SK-N-SH (cell line): ENCODE results near the gene ABHD10. TPM values are rescaled to one million over a fixed set of nuclear protein-coding genes. Genes with fewer than 3 reads are reported as not detected.

Source experiments
- CTCF ChIA-PET: fragments of 300-600, 350-600 bp; formaldehyde crosslinking; extraction: SDS; loops from one replicate; lab custom pipeline; 2021; lab: Yijun Ruan, JAX
- POLR2A ChIA-PET: fragments of 350-600 bp; sonication (Branson Sonifier 250); formaldehyde crosslinking; extraction: SDS; loops from one replicate; lab custom pipeline; 2020; ENCODE audit warnings: antibody characterized with exemption, inconsistent platforms; lab: Yijun Ruan, JAX
- DNase-seq: peaks from one replicate; pipeline ENCODE4 v3.0.0; 2012
- H2AFZ ChIP-seq: fragments of 200-600 bp; sonication (generic); 2 replicates; pipeline ENCODE4 v1.8.1; 2016; ENCODE audit warnings: antibody characterized with exemption, mild to moderate bottlenecking, low read depth
- H3F3A ChIP-seq: fragments of 200-600 bp; sonication (generic); replicated peaks from 2 replicates; pipeline ENCODE3; 2016; ENCODE audit warnings: antibody characterized with exemption, mild to moderate bottlenecking; ENCODE audit not compliant: insufficient read depth
- H3K27ac ChIP-seq, 2 experiments: fragments of 200-500 bp in 1 of 2; fragments of 200-600 bp in 1 of 2; sonication (Bioruptor generic) in 1 of 2; sonication (generic), shearing (Covaris generic) in 1 of 2; 2 replicates each; pipeline versions ENCODE4 v1.5.1 to v1.6.1; 2014 to 2016; ENCODE audit warnings: low read depth in 2 of 2, inconsistent platforms in 1 of 2, low read length in 1 of 2, mild to moderate bottlenecking in 1 of 2, mixed read lengths in 1 of 2
- H3K27me3 ChIP-seq: fragments of 200-600 bp; sonication (generic), shearing (Covaris generic); 2 replicates; pipeline ENCODE4 v1.6.1; 2016; ENCODE audit warnings: mixed run types; ENCODE audit not compliant: insufficient read depth
- H3K36me3 ChIP-seq, 2 experiments: fragments of 200-500 bp in 1 of 2; fragments of 200-600 bp in 1 of 2; sonication (Bioruptor generic) in 1 of 2; sonication (generic) in 1 of 2; replicated peaks in 1 of 2; 2 replicates each; pipeline versions ENCODE3 to v1.5.1; 2014 to 2016; ENCODE audit warnings: low read length in 1 of 2, mild to moderate bottlenecking in 1 of 2; ENCODE audit not compliant: insufficient read depth in 2 of 2, control insufficient read depth in 1 of 2
- H3K4me1 ChIP-seq, 2 experiments: fragments of 200-500 bp in 1 of 2; fragments of 200-600 bp in 1 of 2; sonication (Bioruptor generic) in 1 of 2; sonication (generic), shearing (Covaris generic) in 1 of 2; 2 replicates each; pipeline versions ENCODE4 v1.5.1 to v1.6.1; 2014 to 2016; ENCODE audit warnings: low read depth in 1 of 2, low read length in 1 of 2, mixed run types in 1 of 2; ENCODE audit not compliant: insufficient read depth in 2 of 2, control insufficient read depth in 1 of 2
- H3K4me2 ChIP-seq: fragments of 200-600 bp; sonication (generic), shearing (Covaris generic); 2 replicates; pipeline ENCODE4 v1.6.1; 2017; ENCODE audit warnings: mixed run types
- H3K4me3 ChIP-seq, 2 experiments: fragments of 200-500 bp in 1 of 2; fragments of 200-600 bp in 1 of 2; sonication (Bioruptor generic) in 1 of 2; sonication (generic), shearing (Covaris generic) in 1 of 2; 2 replicates each; pipeline versions ENCODE4 v1.5.1 to v1.8.1; 2014 to 2016; ENCODE audit warnings: low read depth in 2 of 2, inconsistent platforms in 1 of 2, low read length in 1 of 2, mild to moderate bottlenecking in 1 of 2, mixed read lengths in 1 of 2, moderate library complexity in 1 of 2
- H3K79me2 ChIP-seq: fragments of 200-600 bp; sonication (generic); 2 replicates; pipeline ENCODE4 v1.8.1; 2017; ENCODE audit warnings: mild to moderate bottlenecking; ENCODE audit not compliant: insufficient read depth
- H3K9ac ChIP-seq: fragments of 200-600 bp; sonication (generic); 2 replicates; pipeline ENCODE4 v1.6.1; 2017; ENCODE audit warnings: mixed run types
- H3K9me2 ChIP-seq: fragments of 200-600 bp; sonication (generic); 2 replicates; pipeline ENCODE4 v1.6.1; 2017; ENCODE audit warnings: mixed run types
- H3K9me3 ChIP-seq: fragments of 200-600 bp; sonication (generic); 2 replicates; pipeline ENCODE4 v1.6.1; 2017; ENCODE audit warnings: mixed run types, mild to moderate bottlenecking, moderate library complexity
- H4K20me1 ChIP-seq: fragments of 200-600 bp; sonication (generic); 2 replicates; pipeline ENCODE4 v1.6.1; 2017; ENCODE audit warnings: mild to moderate bottlenecking, mixed run types; ENCODE audit not compliant: insufficient read depth
- EP300 ChIP-seq, 2 experiments: IDR thresholded peaks; 2 replicates each; pipeline versions ENCODE4 v1.4.0 to v1.6.1; 2012; ENCODE audit warnings: borderline replicate concordance in 1 of 2, low read depth in 1 of 2, low read length in 1 of 2
- EZH2phosphoT487 ChIP-seq: fragments of 200-600 bp; sonication (generic); IDR thresholded peaks from 2 replicates; pipeline ENCODE4 v1.6.1; 2017; ENCODE audit warnings: low read depth, mixed run types, mild to moderate bottlenecking, antibody characterized with exemption, moderate library complexity, borderline replicate concordance
- FOSL2 ChIP-seq: IDR thresholded peaks from 2 replicates; pipeline ENCODE4 v1.4.0; 2012; ENCODE audit warnings: low read depth, mild to moderate bottlenecking, moderate library complexity, borderline replicate concordance
- GATA2 ChIP-seq: sonication (generic); formaldehyde crosslinking; IDR thresholded peaks from 2 replicates; pipeline ENCODE4 v1.5.0; 2020; ENCODE audit warnings: mild to moderate bottlenecking, missing genetic modification reagents
- MEF2A ChIP-seq: IDR thresholded peaks from 2 replicates; pipeline ENCODE4 v1.4.0; 2012; ENCODE audit warnings: low read depth, borderline replicate concordance
- MXI1 ChIP-seq: IDR thresholded peaks from 2 replicates; pipeline ENCODE4 v1.6.1; 2012; ENCODE audit warnings: mild to moderate bottlenecking, low read depth, low read length, improper control_type of control experiment
- RCOR1 ChIP-seq: fragments of 150-350 bp; IDR thresholded peaks from 2 replicates; pipeline ENCODE4 v1.6.1; 2017; ENCODE audit warnings: antibody characterized with exemption, low read length
- RFX5 ChIP-seq: IDR thresholded peaks from 2 replicates; pipeline ENCODE4 v1.6.1; 2012; ENCODE audit warnings: mild to moderate bottlenecking, improper control_type of control experiment, low read length
- YY1 ChIP-seq: IDR thresholded peaks from 2 replicates; pipeline ENCODE4 v1.4.0; 2012; ENCODE audit warnings: low read depth, mild to moderate bottlenecking
- WGBS: methylation state at CpG from one replicate; pipeline ENCODE4 v1.1.6; 2017; ENCODE audit warnings: low lambda C conversion rate; 5-methylcytosine and 5-hydroxymethylcytosine counted together
- polyA plus RNA-seq, 3 experiments: library from polyadenylated mRNA; depleted of rRNA; stranded (reverse); fragments of >200 nt; gene quantifications; 2 replicates each; pipeline ENCODE4 v1.2.3, GENCODE V29; 2012
- TF ChIP-seq, protein P1 (sequence below): IDR thresholded peaks from 2 replicates; pipeline ENCODE4 v1.6.1; 2012; ENCODE audit warnings: mild to moderate bottlenecking, low read depth, low read length, moderate library complexity
- TF ChIP-seq, protein P2 (sequence below): fragments of 150-350 bp; IDR thresholded peaks from 2 replicates; pipeline ENCODE4 v1.6.1; 2017; ENCODE audit warnings: antibody characterized with exemption, low read length, low read depth, borderline replicate concordance
- TF ChIP-seq, protein P3 (sequence below): fragments of 150-350 bp; IDR thresholded peaks from 2 replicates; pipeline ENCODE4 v1.6.1; 2016; ENCODE audit warnings: mild to moderate bottlenecking, low read depth, low read length
- TF ChIP-seq, protein P4 (sequence below): IDR thresholded peaks from 2 replicates; pipeline ENCODE4 v1.4.0; 2012; ENCODE audit warnings: low read depth, borderline replicate concordance

The ABHD10 gene
- polyA plus RNA-seq, 1 of the 3 experiments (the other 2 are of a cell fraction): 14.8 TPM

DNA sequence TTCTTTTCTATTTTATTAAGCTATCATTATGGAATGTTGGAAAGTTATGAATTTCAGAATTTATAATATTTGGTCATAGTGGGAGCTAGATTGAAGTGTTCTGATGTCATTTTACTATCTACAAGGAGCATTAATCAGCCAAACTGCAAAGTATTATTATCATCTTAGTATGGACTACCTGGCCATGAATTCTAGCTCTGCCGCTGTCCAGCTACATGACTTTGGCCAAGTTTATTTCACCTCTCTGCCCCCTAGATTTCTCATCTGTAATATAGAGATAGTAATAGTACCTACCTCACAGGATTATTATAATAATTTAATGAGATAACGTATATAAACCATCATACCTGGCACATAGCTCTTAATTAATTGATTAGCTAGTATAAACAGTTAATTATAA is 27.8 kb upstream of the ABHD10 start:
- 95% methylated on average over 2 of the region's 2 CpGs for WGBS
- ChIA-PET CTCF (interaction anchor here (0.9 to 2.5 kb wide), 4 partner anchors 17 to 236 kb away, joined by 3 to 10 read pairs (median 4); no protein-coding TSS in a partner anchor), POLR2A (no interaction called here)
- Histone ChIP-seq H3K27ac (no peak overlapping the region), H3K4me3 (no peak overlapping the region), H3K27me3 (no peaks in the 10 kb centered on the region), H3K9ac (no peak overlapping the region), H3K9me2 (no peaks in the 10 kb centered on the region), H3F3A (peaks cover 16% of the 10 kb centered on the region), H3K9me3 (no peaks in the 10 kb centered on the region), H3K4me2 (no peak overlapping the region), H2AFZ (no peak overlapping the region), H3K79me2 (peaks cover 9% of the 10 kb centered on the region), H3K36me3 (peaks cover 27 to 65% of the 10 kb centered on the region in 2 experiments), H3K4me1 (peaks cover 9 to 18% of the 10 kb centered on the region in 2 experiments; a peak in 2 of 4 replicates), H4K20me1 (no peaks in the 10 kb centered on the region)
- DNase-seq: no peak
- TF ChIP-seq, protein P1, sequence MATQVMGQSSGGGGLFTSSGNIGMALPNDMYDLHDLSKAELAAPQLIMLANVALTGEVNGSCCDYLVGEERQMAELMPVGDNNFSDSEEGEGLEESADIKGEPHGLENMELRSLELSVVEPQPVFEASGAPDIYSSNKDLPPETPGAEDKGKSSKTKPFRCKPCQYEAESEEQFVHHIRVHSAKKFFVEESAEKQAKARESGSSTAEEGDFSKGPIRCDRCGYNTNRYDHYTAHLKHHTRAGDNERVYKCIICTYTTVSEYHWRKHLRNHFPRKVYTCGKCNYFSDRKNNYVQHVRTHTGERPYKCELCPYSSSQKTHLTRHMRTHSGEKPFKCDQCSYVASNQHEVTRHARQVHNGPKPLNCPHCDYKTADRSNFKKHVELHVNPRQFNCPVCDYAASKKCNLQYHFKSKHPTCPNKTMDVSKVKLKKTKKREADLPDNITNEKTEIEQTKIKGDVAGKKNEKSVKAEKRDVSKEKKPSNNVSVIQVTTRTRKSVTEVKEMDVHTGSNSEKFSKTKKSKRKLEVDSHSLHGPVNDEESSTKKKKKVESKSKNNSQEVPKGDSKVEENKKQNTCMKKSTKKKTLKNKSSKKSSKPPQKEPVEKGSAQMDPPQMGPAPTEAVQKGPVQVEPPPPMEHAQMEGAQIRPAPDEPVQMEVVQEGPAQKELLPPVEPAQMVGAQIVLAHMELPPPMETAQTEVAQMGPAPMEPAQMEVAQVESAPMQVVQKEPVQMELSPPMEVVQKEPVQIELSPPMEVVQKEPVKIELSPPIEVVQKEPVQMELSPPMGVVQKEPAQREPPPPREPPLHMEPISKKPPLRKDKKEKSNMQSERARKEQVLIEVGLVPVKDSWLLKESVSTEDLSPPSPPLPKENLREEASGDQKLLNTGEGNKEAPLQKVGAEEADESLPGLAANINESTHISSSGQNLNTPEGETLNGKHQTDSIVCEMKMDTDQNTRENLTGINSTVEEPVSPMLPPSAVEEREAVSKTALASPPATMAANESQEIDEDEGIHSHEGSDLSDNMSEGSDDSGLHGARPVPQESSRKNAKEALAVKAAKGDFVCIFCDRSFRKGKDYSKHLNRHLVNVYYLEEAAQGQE: peak; percentile 63; the same call in 1 of the 2 replicates
- TF ChIP-seq MEF2A: no peak
- TF ChIP-seq, protein P2, sequence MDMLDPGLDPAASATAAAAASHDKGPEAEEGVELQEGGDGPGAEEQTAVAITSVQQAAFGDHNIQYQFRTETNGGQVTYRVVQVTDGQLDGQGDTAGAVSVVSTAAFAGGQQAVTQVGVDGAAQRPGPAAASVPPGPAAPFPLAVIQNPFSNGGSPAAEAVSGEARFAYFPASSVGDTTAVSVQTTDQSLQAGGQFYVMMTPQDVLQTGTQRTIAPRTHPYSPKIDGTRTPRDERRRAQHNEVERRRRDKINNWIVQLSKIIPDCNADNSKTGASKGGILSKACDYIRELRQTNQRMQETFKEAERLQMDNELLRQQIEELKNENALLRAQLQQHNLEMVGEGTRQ: no peak

DNA sequence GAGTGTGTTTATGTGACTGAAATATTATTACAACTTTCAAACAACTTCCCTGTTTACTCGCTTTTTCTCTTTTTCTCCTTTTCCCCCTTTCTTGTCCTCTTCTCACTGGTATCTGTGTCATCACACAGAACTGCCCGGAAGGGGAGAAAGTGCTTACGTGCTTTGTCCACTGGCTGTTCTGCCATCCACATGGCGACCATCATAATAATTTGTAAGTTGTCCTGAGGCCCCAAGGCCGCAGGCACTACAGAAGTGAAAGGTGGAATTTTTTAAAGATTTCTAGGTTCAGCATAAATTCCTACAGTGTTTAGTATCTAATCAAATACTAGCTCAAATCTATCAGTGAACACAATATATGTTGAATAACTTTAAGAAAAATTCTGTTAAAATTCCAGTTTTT is 26.7 kb upstream of the ABHD10 start:
- CTCF ChIA-PET: no interaction called here
- Histone ChIP-seq H3K27ac (no peak overlapping the region), H3F3A (peaks cover 16% of the 10 kb centered on the region), H3K4me3 (no peak overlapping the region), H3K4me2 (no peak overlapping the region), H4K20me1 (no peaks in the 10 kb centered on the region), H3K9me2 (no peaks in the 10 kb centered on the region), H3K79me2 (peaks cover 9% of the 10 kb centered on the region), H3K9me3 (no peaks in the 10 kb centered on the region), H3K36me3 (peaks cover 29 to 75% of the 10 kb centered on the region in 2 experiments), H3K4me1 (peaks cover 9 to 14% of the 10 kb centered on the region in 2 experiments; a peak in 3 of 4 replicates), H3K9ac (no peak overlapping the region), H3K27me3 (no peaks in the 10 kb centered on the region), H2AFZ (no peak overlapping the region)
- TF ChIP-seq, protein P3, sequence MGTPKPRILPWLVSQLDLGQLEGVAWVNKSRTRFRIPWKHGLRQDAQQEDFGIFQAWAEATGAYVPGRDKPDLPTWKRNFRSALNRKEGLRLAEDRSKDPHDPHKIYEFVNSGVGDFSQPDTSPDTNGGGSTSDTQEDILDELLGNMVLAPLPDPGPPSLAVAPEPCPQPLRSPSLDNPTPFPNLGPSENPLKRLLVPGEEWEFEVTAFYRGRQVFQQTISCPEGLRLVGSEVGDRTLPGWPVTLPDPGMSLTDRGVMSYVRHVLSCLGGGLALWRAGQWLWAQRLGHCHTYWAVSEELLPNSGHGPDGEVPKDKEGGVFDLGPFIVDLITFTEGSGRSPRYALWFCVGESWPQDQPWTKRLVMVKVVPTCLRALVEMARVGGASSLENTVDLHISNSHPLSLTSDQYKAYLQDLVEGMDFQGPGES: no peak
- TF ChIP-seq, protein P4, sequence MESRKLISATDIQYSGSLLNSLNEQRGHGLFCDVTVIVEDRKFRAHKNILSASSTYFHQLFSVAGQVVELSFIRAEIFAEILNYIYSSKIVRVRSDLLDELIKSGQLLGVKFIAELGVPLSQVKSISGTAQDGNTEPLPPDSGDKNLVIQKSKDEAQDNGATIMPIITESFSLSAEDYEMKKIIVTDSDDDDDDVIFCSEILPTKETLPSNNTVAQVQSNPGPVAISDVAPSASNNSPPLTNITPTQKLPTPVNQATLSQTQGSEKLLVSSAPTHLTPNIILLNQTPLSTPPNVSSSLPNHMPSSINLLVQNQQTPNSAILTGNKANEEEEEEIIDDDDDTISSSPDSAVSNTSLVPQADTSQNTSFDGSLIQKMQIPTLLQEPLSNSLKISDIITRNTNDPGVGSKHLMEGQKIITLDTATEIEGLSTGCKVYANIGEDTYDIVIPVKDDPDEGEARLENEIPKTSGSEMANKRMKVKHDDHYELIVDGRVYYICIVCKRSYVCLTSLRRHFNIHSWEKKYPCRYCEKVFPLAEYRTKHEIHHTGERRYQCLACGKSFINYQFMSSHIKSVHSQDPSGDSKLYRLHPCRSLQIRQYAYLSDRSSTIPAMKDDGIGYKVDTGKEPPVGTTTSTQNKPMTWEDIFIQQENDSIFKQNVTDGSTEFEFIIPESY: no peak
- TF ChIP-seq FOSL2: no peak
- no peak for TF ChIP-seq EP300 (IDR thresholded peaks at IDR 0.05; ENCODE audit: borderline replicate concordance in 1 of 2, low read depth in 1 of 2, low read length in 1 of 2)
- TF ChIP-seq, protein P2: no peak
- TF ChIP-seq RFX5: no peak
- TF ChIP-seq GATA2 (CRISPR knock-in tag): no peak
- no peak for TF ChIP-seq MXI1
- TF ChIP-seq EZH2phosphoT487: no peak
- TF ChIP-seq RCOR1: no peak
- no peak for TF ChIP-seq YY1
- 96% methylated on average over 5 of the region's 5 CpGs for WGBS
- POLR2A ChIA-PET: no interaction called here
- DNase-seq: no peak
